ENCODE results near the gene GBX1.

- TF ChIP-seq, protein P1, sequence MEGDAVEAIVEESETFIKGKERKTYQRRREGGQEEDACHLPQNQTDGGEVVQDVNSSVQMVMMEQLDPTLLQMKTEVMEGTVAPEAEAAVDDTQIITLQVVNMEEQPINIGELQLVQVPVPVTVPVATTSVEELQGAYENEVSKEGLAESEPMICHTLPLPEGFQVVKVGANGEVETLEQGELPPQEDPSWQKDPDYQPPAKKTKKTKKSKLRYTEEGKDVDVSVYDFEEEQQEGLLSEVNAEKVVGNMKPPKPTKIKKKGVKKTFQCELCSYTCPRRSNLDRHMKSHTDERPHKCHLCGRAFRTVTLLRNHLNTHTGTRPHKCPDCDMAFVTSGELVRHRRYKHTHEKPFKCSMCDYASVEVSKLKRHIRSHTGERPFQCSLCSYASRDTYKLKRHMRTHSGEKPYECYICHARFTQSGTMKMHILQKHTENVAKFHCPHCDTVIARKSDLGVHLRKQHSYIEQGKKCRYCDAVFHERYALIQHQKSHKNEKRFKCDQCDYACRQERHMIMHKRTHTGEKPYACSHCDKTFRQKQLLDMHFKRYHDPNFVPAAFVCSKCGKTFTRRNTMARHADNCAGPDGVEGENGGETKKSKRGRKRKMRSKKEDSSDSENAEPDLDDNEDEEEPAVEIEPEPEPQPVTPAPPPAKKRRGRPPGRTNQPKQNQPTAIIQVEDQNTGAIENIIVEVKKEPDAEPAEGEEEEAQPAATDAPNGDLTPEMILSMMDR (IDR thresholded peaks at IDR 0.05; ENCODE audit: low read depth, low read length): no peak
- TF ChIP-seq EZH2phosphoT487 (IDR thresholded peaks at IDR 0.05; ENCODE audit: low read depth): no peak
These were observed 38.2 kb upstream of the GBX1 start for GRCh38 chr7:151205730-151206129.
